ENCODE measurements around the gene PTPRE.

PTPRE gene

GRCh38 chr10:127979045-127979444, 72.1 kb downstream of the PTPRE start:
- no peak for DNase-seq (ENCODE audit: low read depth, low spot score)

GRCh38 chr10:127979566-127979965, 72.7 kb downstream of the PTPRE start:
- DNase-seq (ENCODE audit: low read depth, low spot score), result no peak

GRCh38 chr10:127980898-127981297, 74.0 kb downstream of the PTPRE start:
- no peak for DNase-seq (ENCODE audit: low read depth, low spot score)

GRCh38 chr10:127982601-127983000, 75.7 kb downstream of the PTPRE start:
- DNase-seq (ENCODE audit: low read depth, low spot score), result no peak

- DNase-seq (ENCODE audit: low read depth, low spot score), result no peak
Measured at GRCh38 chr10:127983344-127984100, 76.6 kb downstream of the PTPRE start.

- DNase-seq (ENCODE audit: low read depth, low spot score), result no peak
Measured at GRCh38 chr10:127984945-127985344, 78.0 kb downstream of the PTPRE start.

- DNase-seq (ENCODE audit: low read depth, low spot score), result peak; percentile 78
Measured at GRCh38 chr10:127986531-127987466, 79.9 kb downstream of the PTPRE start.

- no peak for DNase-seq (ENCODE audit: low read depth, low spot score)
Measured at GRCh38 chr10:127987467-127988380, 80.8 kb downstream of the PTPRE start.

- peak; percentile 60 for DNase-seq (ENCODE audit: low read depth, low spot score)
Measured at GRCh38 chr10:127989481-127990012, 82.6 kb downstream of the PTPRE start.

GRCh38 chr10:127990132-127990788, 83.4 kb downstream of the PTPRE start:
- peak; percentile 45 for DNase-seq (ENCODE audit: low read depth, low spot score)

- peak; percentile 94 for DNase-seq (ENCODE audit: low read depth, low spot score)
Measured at GRCh38 chr10:127990846-127991542, 84.1 kb downstream of the PTPRE start.

GRCh38 chr10:127991543-127992255, 84.8 kb downstream of the PTPRE start:
- DNase-seq (ENCODE audit: low read depth, low spot score), result peak; percentile 60

GRCh38 chr10:127992376-127992775, 85.5 kb downstream of the PTPRE start:
- no peak for DNase-seq (ENCODE audit: low read depth, low spot score)

GRCh38 chr10:127993056-127993690, 86.3 kb downstream of the PTPRE start:
- no peak for DNase-seq (ENCODE audit: low read depth, low spot score)

- DNase-seq (ENCODE audit: low read depth, low spot score), result no peak
Measured at GRCh38 chr10:127995939-127996338, 89.0 kb downstream of the PTPRE start.

- peak; percentile 57 for DNase-seq (ENCODE audit: low read depth, low spot score)
Measured at GRCh38 chr10:127996586-127996985, 89.7 kb downstream of the PTPRE start.

- peak; percentile 46 for DNase-seq (ENCODE audit: low read depth, low spot score)
Measured at GRCh38 chr10:127997271-127997670, 90.4 kb downstream of the PTPRE start.

- DNase-seq (ENCODE audit: low read depth, low spot score), result peak; percentile 65
Measured at GRCh38 chr10:127997937-127998336, 91.0 kb downstream of the PTPRE start.

All from astrocyte of the hippocampus (primary cell).